GM12801 (cell line): ENCODE results near the gene POLE.

Experiments
- CTCF ChIP-seq: IDR thresholded peaks from one replicate; pipeline ENCODE4 v1.5.1; 2011; ENCODE audit warnings: control low read depth; ENCODE audit not compliant: insufficient read length; ENCODE audit errors: extremely low read depth

POLE gene

GRCh38 chr12:132577191-132577920, 109.8 kb downstream of the POLE start:
- no peak for TF ChIP-seq CTCF

DNA sequence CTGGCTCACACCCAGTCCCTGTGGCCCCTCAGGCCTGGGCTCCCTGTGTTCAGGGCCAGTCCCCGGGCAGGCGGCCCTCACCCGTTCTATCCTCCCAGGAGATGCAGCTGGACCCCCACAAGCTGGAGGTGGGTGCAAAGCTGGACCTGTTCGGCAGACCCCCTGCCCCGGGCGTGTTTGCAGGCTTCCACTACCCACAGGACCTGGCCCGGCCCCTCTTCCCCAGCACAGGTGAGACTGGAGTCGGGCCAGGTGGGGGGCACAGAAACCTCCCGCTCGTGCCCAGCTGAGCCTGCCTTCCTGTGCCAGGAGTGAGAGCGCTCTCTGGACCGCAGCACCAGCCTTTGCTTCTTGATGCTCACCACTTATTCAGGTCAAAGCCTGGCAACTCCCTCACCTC, 110.4 kb downstream of the POLE start:
- TF ChIP-seq CTCF, result no peak

DNA sequence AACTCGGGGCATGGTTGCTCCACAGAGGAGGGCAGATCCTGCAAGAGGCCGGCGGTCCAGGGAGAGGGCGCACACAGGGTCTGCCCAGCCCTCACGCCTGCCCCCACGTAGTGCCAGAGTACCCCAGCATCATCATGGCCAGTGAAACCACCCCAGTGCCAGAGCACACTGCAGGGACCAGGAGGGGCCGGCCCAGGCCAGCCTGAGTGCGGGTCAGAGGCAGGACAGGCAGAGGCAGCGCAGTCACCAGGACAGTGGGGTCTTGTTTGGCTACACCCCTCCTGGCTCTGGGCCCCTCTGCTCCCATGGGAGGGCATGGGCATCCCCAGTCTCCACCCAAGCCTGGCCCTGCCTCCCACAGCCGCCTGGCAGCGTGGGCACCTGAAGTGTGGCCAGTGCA, 111.5 kb downstream of the POLE start:
- no peak for TF ChIP-seq CTCF

- TF ChIP-seq CTCF, result no peak
Observed at GRCh38 chr12:132574271-132574996, 112.7 kb downstream of the POLE start.
